Lung (tissue), 12 donors: ENCODE data around the gene CD2. TPM values are rescaled to one million over a fixed set of nuclear protein-coding genes. Genes with fewer than 3 reads are reported as not detected.

Experiments used
- ATAC-seq: fragments of 200-7000 bp; cut with Tn5 transposase; one replicate; pipeline ENCODE4 v1.9.1; 2020; ENCODE audit warnings: moderate number of reproducible peaks; ENCODE audit not compliant: insufficient read depth, low FRiP score
- DNase-seq, 3 donors: peaks; one replicate each; pipeline ENCODE4 v3.0.0-alpha.2; 2013 to 2017
- H3K27ac ChIP-seq, 2 donors: one replicate each; pipeline ENCODE4 v1.5.1; 2013; ENCODE audit warnings: mild to moderate bottlenecking in 2 of 2, moderate library complexity in 2 of 2, control low read depth in 1 of 2, inconsistent platforms in 1 of 2, low read depth in 1 of 2, low read length in 1 of 2
- H3K27me3 ChIP-seq, 3 donors: one replicate each; pipeline ENCODE4 v1.5.1; 2013; ENCODE audit warnings: low read length in 2 of 3; ENCODE audit not compliant: control insufficient read depth in 3 of 3, insufficient read depth in 3 of 3
- H3K36me3 ChIP-seq, 4 donors: one replicate each; pipeline ENCODE4 v1.5.1; 2013; ENCODE audit warnings: low read length in 4 of 4, mild to moderate bottlenecking in 1 of 4, moderate library complexity in 1 of 4; ENCODE audit not compliant: control insufficient read depth in 4 of 4, insufficient read depth in 4 of 4
- H3K4me1 ChIP-seq, 5 donors: one replicate each; pipeline ENCODE4 v1.5.1; 2013; ENCODE audit warnings: low read length in 5 of 5, mild to moderate bottlenecking in 2 of 5, moderate library complexity in 1 of 5; ENCODE audit not compliant: control insufficient read depth in 5 of 5, insufficient read depth in 5 of 5
- H3K4me3 ChIP-seq: one replicate; pipeline ENCODE4 v1.5.1; 2013; ENCODE audit warnings: mild to moderate bottlenecking, control low read depth, moderate library complexity
- H3K9ac ChIP-seq, 2 donors: one replicate each; pipeline ENCODE4 v1.5.1; 2013; ENCODE audit warnings: low read length in 2 of 2, control low read depth in 1 of 2; ENCODE audit not compliant: insufficient read depth in 1 of 2
- H3K9me3 ChIP-seq, 4 donors: one replicate each; pipeline ENCODE4 v1.5.1; 2013; ENCODE audit warnings: low read length in 3 of 4, mild to moderate bottlenecking in 1 of 4, moderate library complexity in 1 of 4; ENCODE audit not compliant: control insufficient read depth in 4 of 4, insufficient read depth in 3 of 4
- WGBS, 2 donors: extraction: QIAGEN DNeasy Blood & Tissue Kit; methylation state at CpG; one replicate each; pipeline ENCODE4 v1.1.7; 2013; 5-methylcytosine and 5-hydroxymethylcytosine counted together
- polyA plus RNA-seq, 2 donors: library from polyadenylated mRNA; stranded (reverse); fragments of 200-250 nt; gene quantifications; one replicate each; pipeline ENCODE4 v1.2.1, GENCODE V29; 2013
- total RNA-seq, 2 donors: library from RNA; depleted of rRNA in 1 of 2; stranded (reverse); fragments of >200 nt in 1 of 2; gene quantifications; one replicate each; pipeline ENCODE4 v1.2.1, GENCODE V29; 2014 to 2021
- TF ChIP-seq, protein P1 (sequence below): IDR thresholded peaks from 2 replicates; pipeline ENCODE4 v1.5.1; 2012; ENCODE audit warnings: mild to moderate bottlenecking; ENCODE audit errors: control extremely low read depth, extremely low read depth
- donor health status: control.
- donor health status: control.
- donor health status: Bipolar disorder and iron deficiency.
- donor health status: healthy.
- donor health status: DM: yes; HTN: yes; CAD: no.

Gene CD2
- total and polyA plus RNA-seq, 4 donors: 2.4 to 5.2 (median 4.9) TPM

DNA sequence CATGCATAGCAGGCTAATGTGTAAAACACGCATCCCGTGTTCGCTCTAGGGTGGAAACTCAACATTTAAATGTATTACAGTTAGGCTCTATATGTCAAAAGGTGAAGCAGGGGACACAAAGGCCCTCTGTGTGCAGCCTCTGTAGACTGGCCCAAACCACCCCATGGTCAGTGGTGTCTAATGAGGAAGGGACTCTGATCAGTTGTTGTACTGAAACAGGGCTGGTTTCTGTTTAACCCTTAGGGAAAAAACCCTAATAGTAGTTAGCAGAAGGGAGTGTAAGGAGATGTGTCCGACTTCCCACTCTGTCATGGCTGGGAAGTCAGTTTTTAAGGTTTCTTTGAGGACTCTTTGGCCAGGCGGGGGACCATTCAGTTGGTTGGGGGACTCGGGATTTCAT is 21.5 kb upstream of the CD2 start:
- Histone ChIP-seq H3K27me3 (no peaks in the 10 kb centered on the region), H3K4me1 (no peaks in the 10 kb centered on the region), H3K36me3 (no peaks in the 10 kb centered on the region), H3K9me3 (no peaks in the 10 kb centered on the region), H3K4me3 (no peak overlapping the region), H3K9ac (no peak overlapping the region), H3K27ac (no peak overlapping the region)
- WGBS, 2 donors: 93% methylated on average over 6 of the region's 6 CpGs
- DNase-seq (no peak), ATAC-seq (no peak)
- TF ChIP-seq, protein P1, sequence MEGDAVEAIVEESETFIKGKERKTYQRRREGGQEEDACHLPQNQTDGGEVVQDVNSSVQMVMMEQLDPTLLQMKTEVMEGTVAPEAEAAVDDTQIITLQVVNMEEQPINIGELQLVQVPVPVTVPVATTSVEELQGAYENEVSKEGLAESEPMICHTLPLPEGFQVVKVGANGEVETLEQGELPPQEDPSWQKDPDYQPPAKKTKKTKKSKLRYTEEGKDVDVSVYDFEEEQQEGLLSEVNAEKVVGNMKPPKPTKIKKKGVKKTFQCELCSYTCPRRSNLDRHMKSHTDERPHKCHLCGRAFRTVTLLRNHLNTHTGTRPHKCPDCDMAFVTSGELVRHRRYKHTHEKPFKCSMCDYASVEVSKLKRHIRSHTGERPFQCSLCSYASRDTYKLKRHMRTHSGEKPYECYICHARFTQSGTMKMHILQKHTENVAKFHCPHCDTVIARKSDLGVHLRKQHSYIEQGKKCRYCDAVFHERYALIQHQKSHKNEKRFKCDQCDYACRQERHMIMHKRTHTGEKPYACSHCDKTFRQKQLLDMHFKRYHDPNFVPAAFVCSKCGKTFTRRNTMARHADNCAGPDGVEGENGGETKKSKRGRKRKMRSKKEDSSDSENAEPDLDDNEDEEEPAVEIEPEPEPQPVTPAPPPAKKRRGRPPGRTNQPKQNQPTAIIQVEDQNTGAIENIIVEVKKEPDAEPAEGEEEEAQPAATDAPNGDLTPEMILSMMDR: no peak

DNA sequence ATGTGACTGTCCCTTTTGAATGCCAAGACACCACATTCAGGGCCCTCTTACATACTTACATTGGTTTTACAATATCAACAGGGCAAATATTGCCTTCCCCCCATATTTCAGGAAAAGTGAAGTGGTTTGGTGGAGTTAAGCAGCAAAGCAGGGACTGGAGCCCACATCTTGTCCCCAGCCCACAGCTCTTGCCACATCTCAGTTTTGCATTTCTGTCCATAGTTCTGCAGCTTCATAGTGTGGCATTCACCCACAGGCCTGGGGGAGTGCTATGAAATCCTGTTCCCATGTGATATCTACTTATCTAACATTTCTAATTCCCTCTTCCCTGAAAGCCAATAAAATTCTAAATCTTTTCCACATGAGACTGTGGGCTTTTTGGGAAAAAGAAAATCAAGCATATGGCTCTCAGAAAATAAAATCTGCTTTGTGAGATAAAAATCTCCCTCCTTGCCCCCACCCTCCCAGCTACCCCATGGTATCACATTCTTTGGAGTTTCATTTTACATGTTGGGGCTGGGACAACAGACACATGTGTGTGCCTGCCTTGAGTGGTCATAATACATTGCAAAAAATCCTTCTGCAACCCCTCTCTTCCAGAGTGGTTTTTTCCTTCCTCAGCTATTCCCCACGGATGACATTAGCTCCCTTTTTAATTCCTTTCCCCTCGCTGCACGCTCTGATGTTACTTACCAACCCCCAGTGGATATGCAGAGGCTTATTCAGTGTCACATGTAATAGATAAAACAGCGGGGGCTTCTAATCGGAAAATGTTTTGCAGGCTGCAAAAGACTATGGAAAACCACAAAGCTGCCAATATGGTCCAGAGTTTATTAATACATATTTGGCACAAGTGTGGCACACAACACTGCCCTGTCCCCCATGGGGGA is 20.5 kb upstream of the CD2 start:
- Histone ChIP-seq H3K4me1 (peaks cover 0 to under 1% (median 0%) of the 10 kb centered on the region in 5 donors), H3K36me3 (no peaks in the 10 kb centered on the region), H3K27me3 (no peaks in the 10 kb centered on the region), H3K9me3 (no peaks in the 10 kb centered on the region), H3K4me3 (no peak overlapping the region), H3K27ac (no peak overlapping the region), H3K9ac (no peak overlapping the region)
- 87 to 89% methylated on average over 5 of the region's 5 CpGs for WGBS, 2 donors
- TF ChIP-seq, protein P1: no peak
- DNase-seq: no peak
- ATAC-seq: no peak

- DNase-seq (no peak), ATAC-seq (no peak)
- Histone ChIP-seq H3K27me3 (no peaks in the 10 kb centered on the region), H3K27ac (no peak overlapping the region), H3K9ac (no peak overlapping the region), H3K36me3 (no peaks in the 10 kb centered on the region), H3K4me3 (no peak overlapping the region), H3K4me1 (peaks cover 0 to 8% (median 5%) of the 10 kb centered on the region in 5 donors), H3K9me3 (no peaks in the 10 kb centered on the region)
- TF ChIP-seq, protein P1: no peak
- 83 to 91% methylated on average over 8 of the region's 8 CpGs for WGBS, 2 donors
These were observed 19.0 kb upstream of the CD2 start for GRCh38 chr1:116735246-116735645.
